Measurements from ENCODE around the gene TRPM5.
A peak's percentile ranks its signal among the peaks of the same experiment; 100 is the strongest.

- TF ChIP-seq CTCF (IDR thresholded peaks at IDR 0.05) (peak; percentile 83 to 98 (median 96)), POLR2A (IDR thresholded peaks at IDR 0.05) (peak in 1 of 2 donors; percentile 15)
Measured at GRCh38 chr11:2428322-2428795, 16.0 kb downstream of the TRPM5 start.

Measured in Peyer's patch (tissue), 4 donors.